Stimulated activated CD8-positive, alpha-beta memory T cell treated with anti-CD3 and anti-CD28 coated beads, Interleukin-4, amount 100 ng/mL, for 24 hours (primary cell): Measurements from ENCODE around the gene PTPRZ1.

Experiments
- DNase-seq: peaks from one replicate; pipeline ENCODE4 v3.0.0-alpha.2; 2020; ENCODE audit warnings: low read depth

The PTPRZ1 gene

GRCh38 chr7:121954803-121955202 lies 81.8 kb downstream of the PTPRZ1 start:
- DNase-seq, result no peak

DNA sequence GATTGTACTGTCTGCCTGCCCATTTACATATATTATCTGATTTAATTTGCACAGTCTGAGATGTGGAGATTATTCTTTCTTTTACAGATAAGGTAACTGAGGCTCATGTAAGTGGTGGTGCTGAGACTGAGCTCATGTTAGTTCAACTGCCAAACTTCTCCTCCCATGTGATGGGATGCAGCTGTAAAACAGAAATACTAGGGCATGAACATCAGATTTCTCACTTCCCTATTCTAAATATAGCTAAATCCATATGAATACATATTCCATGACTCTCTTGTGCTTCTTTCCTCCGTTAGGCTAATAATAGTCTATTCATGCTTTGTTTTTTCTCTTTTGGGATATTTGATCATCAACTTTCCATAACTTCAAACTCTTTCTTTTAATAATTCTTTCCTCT lies 84.7 kb downstream of the PTPRZ1 start:
- DNase-seq, result no peak

- DNase-seq, result no peak
These were observed 87.7 kb downstream of the PTPRZ1 start for GRCh38 chr7:121960678-121961077.

- DNase-seq, result no peak
These were observed 88.3 kb downstream of the PTPRZ1 start for GRCh38 chr7:121961089-121961867.

DNA sequence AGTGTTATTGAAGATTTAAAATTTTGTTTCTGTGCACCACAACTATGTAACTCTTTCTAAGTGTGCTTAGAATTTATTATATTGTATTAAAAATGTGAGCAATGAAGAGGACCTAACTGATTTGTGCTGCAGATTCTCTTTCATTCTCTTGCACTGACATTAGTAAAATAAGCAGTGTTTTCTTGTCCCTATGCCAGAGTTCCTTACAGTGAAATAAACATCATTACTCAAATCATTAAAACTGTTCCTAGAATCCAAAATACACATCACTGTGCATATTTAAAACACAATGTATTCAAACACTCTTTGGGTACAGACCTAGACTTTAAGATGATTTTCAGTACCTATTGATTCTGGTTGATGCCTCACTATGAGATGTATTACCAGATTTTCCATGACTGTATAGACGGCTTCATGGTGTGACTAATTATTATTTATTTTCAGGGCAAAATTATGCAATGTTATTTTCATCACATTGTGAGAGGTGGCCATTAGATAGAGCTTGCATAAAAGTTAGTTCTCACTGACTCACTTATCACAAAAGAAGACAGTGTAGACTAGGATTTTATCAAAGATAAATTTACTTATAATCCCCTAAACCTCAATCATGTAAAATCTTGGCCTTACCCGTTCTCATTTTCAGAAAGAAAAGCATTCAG lies 93.4 kb downstream of the PTPRZ1 start:
- DNase-seq, result no peak

DNA sequence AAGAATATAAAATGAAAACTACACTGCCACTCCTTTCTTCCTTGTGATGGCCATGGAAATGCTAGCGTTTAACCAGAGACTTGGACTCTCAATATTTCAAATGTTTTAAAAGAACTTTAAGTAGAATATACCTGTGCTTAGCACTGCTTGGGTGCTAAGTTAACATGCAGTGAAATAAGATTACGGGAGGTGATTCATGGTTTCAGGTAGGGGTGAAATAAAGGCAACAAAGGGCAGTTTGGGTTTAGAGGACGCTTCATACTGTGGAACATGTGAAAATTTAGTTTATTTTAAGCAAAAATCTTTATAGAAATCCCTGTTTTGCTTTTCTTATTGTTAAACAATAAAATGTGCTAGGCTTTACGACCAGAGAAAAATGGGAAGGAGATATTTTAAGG lies 94.0 kb downstream of the PTPRZ1 start:
- DNase-seq, result no peak

DNA sequence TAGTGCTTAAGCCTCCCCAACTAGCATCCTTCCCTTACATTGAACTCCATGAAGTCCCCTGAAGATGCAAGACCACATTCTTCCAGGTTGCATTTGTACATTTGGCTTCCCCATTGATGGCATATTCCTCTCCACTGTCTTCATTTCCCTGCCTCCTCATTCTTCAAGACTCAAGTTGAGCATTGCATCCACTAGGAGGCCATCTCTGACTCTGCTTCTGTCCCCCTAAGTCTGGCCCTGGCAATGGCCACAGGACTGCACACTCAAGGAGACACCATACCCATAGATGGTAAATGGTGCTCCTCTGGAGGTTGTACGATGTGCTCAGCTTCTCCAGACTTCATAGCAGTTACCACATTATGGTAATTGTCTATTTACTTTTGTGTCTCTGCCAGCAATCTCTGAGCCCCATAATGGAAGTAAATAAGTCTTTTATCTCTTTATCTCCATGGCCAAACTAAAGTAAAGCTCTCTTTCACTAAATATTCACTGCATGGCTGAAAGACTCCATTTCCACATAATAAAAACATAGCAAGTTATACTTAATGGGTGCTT lies 112.6 kb downstream of the PTPRZ1 start:
- no peak for DNase-seq

- no peak for DNase-seq
These were observed 119.1 kb downstream of the PTPRZ1 start for GRCh38 chr7:121992068-121992467.

- DNase-seq, result no peak
These were observed 121.9 kb downstream of the PTPRZ1 start for GRCh38 chr7:121994625-121995410.

- DNase-seq, result no peak
These were observed 133.7 kb downstream of the PTPRZ1 start for GRCh38 chr7:122006687-122007086.

DNA sequence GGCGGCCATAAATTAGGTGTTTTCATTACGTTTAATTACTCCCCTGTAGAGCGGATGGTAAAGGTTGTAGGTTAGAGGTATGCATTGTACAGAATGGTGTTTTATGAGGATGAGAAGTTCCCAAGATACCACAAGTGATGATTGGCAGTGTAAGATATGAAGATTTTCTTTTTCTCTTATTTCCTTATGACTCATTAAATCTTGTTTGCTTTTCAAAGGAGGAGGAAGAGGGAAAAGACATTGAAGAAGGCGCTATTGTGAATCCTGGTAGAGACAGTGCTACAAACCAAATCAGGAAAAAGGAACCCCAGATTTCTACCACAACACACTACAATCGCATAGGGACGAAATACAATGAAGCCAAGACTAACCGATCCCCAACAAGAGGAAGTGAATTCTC lies 137.2 kb downstream of the PTPRZ1 start:
- DNase-seq, result no peak

GRCh38 chr7:122013065-122013464 lies 140.1 kb downstream of the PTPRZ1 start:
- no peak for DNase-seq

DNA sequence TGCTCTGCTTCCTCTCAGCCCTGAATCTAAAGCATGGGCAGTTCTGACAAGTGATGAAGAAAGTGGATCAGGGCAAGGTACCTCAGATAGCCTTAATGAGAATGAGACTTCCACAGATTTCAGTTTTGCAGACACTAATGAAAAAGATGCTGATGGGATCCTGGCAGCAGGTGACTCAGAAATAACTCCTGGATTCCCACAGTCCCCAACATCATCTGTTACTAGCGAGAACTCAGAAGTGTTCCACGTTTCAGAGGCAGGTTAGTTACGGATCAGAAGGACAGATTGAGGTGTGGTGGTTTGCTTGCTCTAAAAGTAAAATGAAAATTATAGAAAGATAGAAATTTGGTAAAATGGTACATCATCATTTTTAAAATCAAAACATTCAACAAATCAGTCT lies 140.7 kb downstream of the PTPRZ1 start:
- no peak for DNase-seq

GRCh38 chr7:122014697-122015096 lies 141.7 kb downstream of the PTPRZ1 start:
- no peak for DNase-seq

- DNase-seq, result no peak
These were observed 145.1 kb downstream of the PTPRZ1 start for GRCh38 chr7:122018032-122018431.

DNA sequence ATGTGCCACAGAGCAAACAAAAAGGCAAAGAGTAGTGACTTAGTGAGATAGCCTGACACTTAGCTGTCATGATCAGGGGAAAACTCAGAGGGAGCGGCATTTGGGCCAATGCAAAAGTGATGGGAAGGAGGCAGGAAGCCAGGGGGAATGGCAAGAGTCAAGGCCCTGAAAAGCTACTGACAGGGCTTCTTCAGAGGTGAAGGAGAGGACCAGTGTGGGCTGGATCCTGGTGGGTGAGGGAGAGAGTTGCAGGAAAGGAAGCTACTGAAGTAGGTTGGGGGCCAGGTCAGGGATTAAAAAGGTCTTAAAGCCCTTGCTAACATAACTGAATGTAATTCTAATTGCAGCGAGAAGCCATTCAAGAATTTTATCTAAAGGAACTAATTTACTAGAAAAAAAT lies 154.1 kb downstream of the PTPRZ1 start:
- no peak for DNase-seq

DNA sequence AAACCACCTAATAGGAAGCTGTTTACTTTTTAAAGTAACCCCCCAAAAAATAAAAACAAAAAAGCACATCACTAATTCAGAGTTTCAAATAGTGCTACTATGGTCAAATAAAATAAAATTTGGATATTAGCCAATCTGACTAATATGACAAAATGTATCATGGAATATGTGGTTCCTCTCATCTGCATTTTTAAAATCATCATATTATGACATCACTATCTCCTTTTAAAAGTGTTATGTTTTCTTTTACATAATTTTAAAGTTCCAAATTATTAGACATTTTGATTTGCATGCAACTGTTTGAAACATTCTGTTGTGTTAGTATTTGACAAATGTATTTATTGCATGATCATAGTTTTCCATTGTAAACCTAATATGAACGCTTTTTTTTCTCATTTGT lies 160.7 kb downstream of the PTPRZ1 start:
- DNase-seq, result no peak

DNA sequence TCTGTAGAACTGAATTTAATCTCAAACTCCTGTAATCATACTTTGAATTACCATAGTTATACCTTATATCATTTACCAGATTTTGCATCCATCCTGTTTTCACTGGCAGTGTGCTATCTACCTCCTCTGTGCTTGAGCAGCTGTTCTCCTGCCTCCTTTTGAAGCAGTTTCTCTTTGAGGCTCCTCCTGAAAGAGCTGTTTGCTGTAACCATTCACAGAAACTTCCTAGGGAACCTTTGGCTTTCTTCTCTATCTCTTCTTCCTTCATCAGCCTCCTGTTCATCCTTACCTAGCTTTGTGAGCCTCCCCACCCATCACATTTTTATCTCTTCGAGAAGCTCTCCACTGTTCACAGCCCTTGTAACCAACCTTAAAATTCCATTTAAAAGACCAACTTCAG lies 162.9 kb downstream of the PTPRZ1 start:
- no peak for DNase-seq

- DNase-seq, result no peak
These were observed 165.2 kb downstream of the PTPRZ1 start for GRCh38 chr7:122038134-122038533.

DNA sequence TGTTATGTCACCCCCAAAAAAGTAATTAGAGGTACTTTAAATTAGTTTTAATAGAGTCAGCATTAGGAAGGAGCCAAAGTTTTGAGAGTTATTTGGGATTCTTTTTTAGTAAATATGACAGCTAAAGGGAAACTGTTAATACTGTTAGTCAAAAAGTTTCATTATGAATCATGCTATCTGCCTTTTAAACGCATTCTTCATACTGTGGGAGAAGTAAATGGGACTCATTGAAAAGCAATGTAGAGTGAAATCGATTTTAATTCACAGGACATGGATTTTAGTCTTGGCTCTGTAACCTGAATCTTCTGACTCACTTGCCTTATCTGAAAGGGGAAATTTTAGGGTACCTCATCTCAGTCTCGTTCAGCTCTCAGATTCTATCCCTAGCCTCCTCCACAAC lies 165.9 kb downstream of the PTPRZ1 start:
- no peak for DNase-seq

GRCh38 chr7:122040147-122040546 lies 167.2 kb downstream of the PTPRZ1 start:
- DNase-seq, result no peak

DNA sequence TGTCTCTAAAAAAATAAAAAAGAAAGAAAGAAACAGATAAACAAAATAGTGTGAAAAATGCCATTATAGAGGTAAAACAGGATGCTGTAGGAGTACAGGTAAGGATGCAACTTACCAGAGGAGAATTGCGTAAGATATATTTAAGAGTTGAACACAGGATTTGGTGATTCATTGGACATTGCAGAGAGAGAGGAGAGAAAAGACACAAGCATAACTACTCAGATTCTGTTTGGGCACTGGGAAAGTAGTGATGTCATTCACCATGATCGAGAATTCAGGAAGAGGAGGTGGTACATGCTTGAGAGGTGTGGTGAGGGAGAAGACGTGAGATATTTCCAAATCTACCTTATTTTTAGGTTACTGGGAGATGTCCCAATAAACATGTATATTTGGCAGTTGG lies 173.4 kb downstream of the PTPRZ1 start:
- DNase-seq, result no peak

DNA sequence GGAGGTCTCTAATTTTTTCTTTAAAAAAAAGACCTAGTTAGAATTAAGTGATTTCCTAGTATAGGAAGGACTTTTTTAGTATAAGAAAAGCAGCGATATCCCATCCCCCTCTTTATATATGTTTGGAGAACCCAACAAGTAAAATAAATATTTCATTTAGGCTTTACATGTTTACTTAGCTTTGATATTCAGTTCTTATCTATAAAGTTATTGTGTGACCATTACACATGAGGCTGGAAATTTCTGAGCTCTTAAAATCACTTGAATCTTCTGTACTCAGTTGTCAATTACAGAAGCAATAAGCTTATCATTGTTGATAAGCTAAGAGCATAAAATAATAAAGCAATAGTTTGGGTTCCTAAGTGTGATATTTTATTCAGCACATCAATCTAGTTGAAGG lies 181.4 kb downstream of the PTPRZ1 start:
- DNase-seq, result no peak
